Measurements from ENCODE around the gene ITGBL1. TPM values are rescaled to one million over a fixed set of nuclear protein-coding genes. Genes with fewer than 3 reads are reported as not detected.

The ITGBL1 gene
- total and polyA plus RNA-seq, 8 donors = 0.24 to 50.0 (median 0.38) TPM

- DNase-seq = no peak
- no peaks in the 10 kb centered on the region for H3K9me3 ChIP-seq
- no peaks in the 10 kb centered on the region for H3K36me3 ChIP-seq
- no peaks in the 10 kb centered on the region for H3K4me1 ChIP-seq
- H3K4me3 ChIP-seq = no peak overlapping the region
- no peak overlapping the region for H3K27ac ChIP-seq
- no peak for ATAC-seq
- no peaks in the 10 kb centered on the region for H3K27me3 ChIP-seq
- intact Hi-C loops (cut with DNase I) = no loop called here
- TF ChIP-seq CTCF (IDR thresholded peaks at IDR 0.05) = no peak
These were observed 187.2 kb downstream of the ITGBL1 start for GRCh38 chr13:101639711-101640110.

- no peaks in the 10 kb centered on the region for H3K4me1 ChIP-seq
- H3K9me3 ChIP-seq = no peaks in the 10 kb centered on the region
- H3K27ac ChIP-seq = no peak overlapping the region
- ATAC-seq = peak; percentile 52
- no peak for TF ChIP-seq CTCF (IDR thresholded peaks at IDR 0.05)
- H3K27me3 ChIP-seq = no peaks in the 10 kb centered on the region
- no peak for DNase-seq
- H3K36me3 ChIP-seq = no peaks in the 10 kb centered on the region
- H3K4me3 ChIP-seq = no peak overlapping the region
- intact Hi-C loops (cut with DNase I) = no loop called here
These were observed 188.4 kb downstream of the ITGBL1 start for GRCh38 chr13:101640788-101641400.

GRCh38 chr13:101645871-101646270 is 193.4 kb downstream of the ITGBL1 start:
- Histone ChIP-seq H3K27ac (no peak overlapping the region), H3K4me3 (no peak overlapping the region), H3K27me3 (no peaks in the 10 kb centered on the region), H3K9me3 (peaks cover 0 to under 1% of the 10 kb centered on the region in 2 donors), H3K36me3 (no peaks in the 10 kb centered on the region), H3K4me1 (no peaks in the 10 kb centered on the region)
- ATAC-seq = no peak
- no peak for DNase-seq
- no peak for TF ChIP-seq CTCF (IDR thresholded peaks at IDR 0.05)
- intact Hi-C loops (cut with DNase I) = no loop called here

GRCh38 chr13:101647760-101648159 is 195.3 kb downstream of the ITGBL1 start:
- H3K27me3 ChIP-seq = no peaks in the 10 kb centered on the region
- intact Hi-C loops (cut with DNase I) = no loop called here
- H3K4me1 ChIP-seq = no peaks in the 10 kb centered on the region
- no peak overlapping the region for H3K27ac ChIP-seq
- DNase-seq (no peak), ATAC-seq (no peak)
- H3K9me3 ChIP-seq = peaks cover 0 to 6% of the 10 kb centered on the region in 2 donors
- H3K36me3 ChIP-seq = no peaks in the 10 kb centered on the region
- no peak for TF ChIP-seq CTCF (IDR thresholded peaks at IDR 0.05)
- no peak overlapping the region for H3K4me3 ChIP-seq

DNA sequence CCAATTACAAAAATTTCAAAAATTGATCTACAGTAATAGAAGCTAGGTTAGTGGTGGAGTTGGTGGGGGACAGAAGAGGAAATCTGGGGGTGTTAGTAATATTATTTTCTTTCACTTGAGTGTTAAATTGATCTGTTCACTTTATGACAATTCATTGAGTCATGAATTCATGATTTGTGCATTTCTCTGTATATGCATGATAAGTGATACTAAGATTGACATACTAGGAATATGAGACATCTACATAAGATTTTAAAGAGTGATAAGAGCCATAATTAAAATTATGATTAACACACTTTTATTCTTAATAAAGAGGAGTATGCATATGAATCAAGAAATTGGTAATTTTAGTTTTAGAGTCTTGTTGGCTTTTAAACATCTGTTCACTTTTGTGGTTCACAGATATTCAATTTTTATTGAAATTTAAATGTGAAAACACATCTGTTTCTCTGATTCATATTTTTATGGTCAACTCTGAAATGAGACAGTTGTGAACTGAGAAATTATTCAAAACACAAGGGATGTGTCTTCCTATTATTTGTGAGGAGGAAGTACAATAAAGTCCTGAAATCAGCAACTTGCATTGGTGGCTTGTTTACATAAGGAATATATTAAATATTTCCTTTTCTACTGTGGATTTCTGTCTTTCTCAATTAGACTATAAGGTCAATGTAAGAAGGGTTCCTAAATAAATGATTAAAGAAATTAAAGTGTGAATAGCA is 196.5 kb downstream of the ITGBL1 start:
- no peaks in the 10 kb centered on the region for H3K27me3 ChIP-seq
- H3K36me3 ChIP-seq = no peaks in the 10 kb centered on the region
- no peak for TF ChIP-seq CTCF (IDR thresholded peaks at IDR 0.05)
- H3K4me1 ChIP-seq = no peaks in the 10 kb centered on the region
- no peak overlapping the region for H3K27ac ChIP-seq
- intact Hi-C loops (cut with DNase I) = no loop called here
- H3K4me3 ChIP-seq = no peak overlapping the region
- DNase-seq (no peak), ATAC-seq (no peak)
- peaks cover 0 to 6% of the 10 kb centered on the region in 2 donors for H3K9me3 ChIP-seq

Data from left lung (tissue), 10 donors.